Muscle layer of duodenum (tissue), 2 donors: Measurements from ENCODE around the gene MINPP1.
"Not testable (repeated sequence)": the region's sequence is repeated elsewhere in the genome, so short reads cannot be mapped to it uniquely, and the experiment has no call there.

ENCODE experiments used
- H3K27ac ChIP-seq: one replicate; pipeline ENCODE4 v1.7.0; 2013; ENCODE audit warnings: mild to moderate bottlenecking, low read length
- H3K27me3 ChIP-seq: one replicate; pipeline ENCODE4 v1.7.0; 2013; ENCODE audit warnings: low read depth, mild to moderate bottlenecking, control low read depth, low read length
- H3K36me3 ChIP-seq, 2 donors: one replicate each; pipeline ENCODE4 v1.7.0; 2013; ENCODE audit warnings: low read length in 2 of 2, control low read depth in 1 of 2, mild to moderate bottlenecking in 1 of 2; ENCODE audit not compliant: insufficient read depth in 2 of 2, control insufficient read depth in 1 of 2
- H3K4me1 ChIP-seq, 2 donors: one replicate each; pipeline ENCODE4 v1.7.0; 2013; ENCODE audit warnings: low read length in 2 of 2, mild to moderate bottlenecking in 2 of 2, control low read depth in 1 of 2, moderate library complexity in 1 of 2; ENCODE audit not compliant: insufficient read depth in 2 of 2, control insufficient read depth in 1 of 2
- H3K4me3 ChIP-seq, 2 donors: one replicate each; pipeline ENCODE4 v1.7.0; 2013; ENCODE audit warnings: low read length in 2 of 2, low read depth in 1 of 2, mild to moderate bottlenecking in 1 of 2
- H3K9me3 ChIP-seq, 2 donors: one replicate each; pipeline ENCODE4 v1.7.0; 2013; ENCODE audit warnings: low read length in 2 of 2, control low read depth in 1 of 2, mild to moderate bottlenecking in 1 of 2; ENCODE audit not compliant: control insufficient read depth in 1 of 2
- donor health status: healthy.

MINPP1 gene

DNA sequence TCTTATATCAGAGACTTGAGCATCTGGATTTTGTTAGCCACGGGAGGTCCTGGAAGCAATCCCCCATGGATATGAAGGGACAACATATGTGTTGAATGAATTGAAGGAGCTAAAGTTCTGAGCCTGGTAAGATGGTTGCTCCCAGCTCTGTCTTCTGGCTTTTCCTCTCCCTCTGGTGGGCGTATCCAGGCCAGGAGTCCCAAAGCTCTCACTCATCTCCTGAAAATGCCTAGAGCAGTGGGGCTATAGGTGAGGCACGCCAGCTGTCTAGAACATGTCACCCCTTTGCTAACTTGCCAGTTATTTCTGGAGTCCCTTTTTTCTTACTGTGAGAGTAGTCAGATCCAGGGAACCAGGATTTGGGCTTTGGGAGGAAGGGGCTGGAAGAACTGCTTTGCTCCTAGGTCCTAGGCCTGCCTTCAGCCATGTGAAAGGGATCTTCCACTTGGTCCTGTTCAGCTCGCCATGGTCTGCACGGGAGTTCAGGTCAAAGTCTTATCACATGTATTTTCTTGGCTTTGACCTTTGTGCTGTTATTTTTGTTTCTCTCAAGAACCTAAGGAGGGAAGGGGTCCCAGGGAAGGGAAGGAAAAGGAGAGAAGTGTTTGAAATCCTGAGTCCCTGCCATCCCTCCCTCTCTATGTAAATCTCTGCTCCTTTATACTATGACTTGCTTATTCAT lies 73.6 kb downstream of the MINPP1 start:
- H3K27me3 ChIP-seq, result no peaks in the 10 kb centered on the region
- peaks cover 6 to 11% of the 10 kb centered on the region in 2 donors for H3K4me1 ChIP-seq
- no peaks in the 10 kb centered on the region for H3K36me3 ChIP-seq
- no peak overlapping the region for H3K27ac ChIP-seq
- H3K9me3 ChIP-seq, result no peaks in the 10 kb centered on the region
- no peak overlapping the region for H3K4me3 ChIP-seq

DNA sequence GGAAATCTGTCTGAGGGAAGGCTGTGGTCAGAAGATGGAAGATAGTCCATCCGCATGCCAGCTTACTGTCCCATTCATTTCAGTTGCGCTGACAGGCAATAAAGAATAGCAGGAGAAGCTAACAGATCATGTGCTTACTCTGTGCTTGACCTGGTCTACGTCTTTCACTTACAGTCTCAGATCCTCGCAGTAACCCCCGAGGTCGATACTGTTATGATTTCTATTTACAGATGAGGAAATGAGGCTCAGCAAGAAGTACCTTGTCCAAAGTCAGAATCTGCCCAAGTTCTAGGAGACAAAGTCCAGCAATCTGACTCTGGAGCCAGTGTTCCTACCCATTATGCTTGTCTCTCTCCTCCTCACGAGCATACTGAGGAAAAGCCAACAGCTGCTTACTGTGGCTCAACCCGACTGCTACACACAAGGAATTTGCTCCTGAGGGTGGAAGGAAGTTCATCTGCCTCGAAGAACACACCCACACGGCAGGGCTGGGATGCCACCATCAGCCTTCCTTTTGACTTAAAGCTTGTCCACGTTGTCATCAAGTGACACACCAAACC lies 74.2 kb downstream of the MINPP1 start:
- peak overlapping the region in 1 of 2 donors; percentile 38 for H3K4me3 ChIP-seq
- peaks cover 6 to 11% of the 10 kb centered on the region in 2 donors for H3K4me1 ChIP-seq
- no peaks in the 10 kb centered on the region for H3K36me3 ChIP-seq
- no peak overlapping the region for H3K27ac ChIP-seq
- no peaks in the 10 kb centered on the region for H3K27me3 ChIP-seq
- H3K9me3 ChIP-seq, result no peaks in the 10 kb centered on the region

DNA sequence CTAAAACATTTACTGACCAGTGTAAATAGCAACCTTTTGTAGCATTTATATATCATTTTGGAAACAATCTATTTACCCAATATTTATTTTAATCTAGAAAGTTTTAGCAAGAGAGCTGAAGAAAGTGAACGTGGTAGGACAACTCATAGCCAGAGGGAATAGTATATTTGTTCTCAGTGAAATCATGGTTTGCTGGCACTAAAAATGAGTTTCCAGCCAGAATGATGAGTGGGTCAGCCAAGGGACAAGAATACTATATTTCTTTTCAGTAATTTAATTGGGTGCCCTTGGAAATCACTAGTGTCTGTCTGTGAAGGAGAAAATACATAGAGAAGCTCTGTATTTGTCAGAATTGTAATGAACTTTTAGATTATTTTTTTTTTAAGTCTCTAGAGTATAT lies 74.9 kb downstream of the MINPP1 start:
- Histone ChIP-seq H3K27me3 (no peaks in the 10 kb centered on the region), H3K4me1 (peaks cover 6 to 11% of the 10 kb centered on the region in 2 donors), H3K9me3 (no peaks in the 10 kb centered on the region), H3K36me3 (no peaks in the 10 kb centered on the region), H3K4me3 (no peak overlapping the region), H3K27ac (no peak overlapping the region)

DNA sequence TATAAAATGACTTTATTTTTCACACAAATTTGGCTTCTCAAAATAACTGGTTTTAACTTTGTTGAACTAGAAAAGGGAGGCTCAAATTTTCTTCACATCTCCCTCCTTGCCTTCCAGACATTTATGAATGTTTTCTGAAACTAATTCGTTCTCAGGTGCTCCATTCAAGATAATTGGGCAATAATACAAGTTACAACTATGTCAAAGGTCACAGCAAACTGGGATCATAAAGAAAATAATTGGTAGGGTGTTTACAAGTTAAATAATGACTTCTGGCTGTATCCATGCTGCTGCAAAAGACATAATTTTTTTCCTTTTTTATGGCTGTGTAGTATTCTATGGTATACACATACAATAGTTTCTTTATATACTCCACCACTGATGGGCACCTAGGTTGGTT lies 75.3 kb downstream of the MINPP1 start:
- H3K27ac ChIP-seq, result no peak overlapping the region
- peaks cover 6 to 11% of the 10 kb centered on the region in 2 donors for H3K4me1 ChIP-seq
- H3K9me3 ChIP-seq, result no peaks in the 10 kb centered on the region
- H3K4me3 ChIP-seq, result no peak overlapping the region
- H3K36me3 ChIP-seq, result no peaks in the 10 kb centered on the region
- H3K27me3 ChIP-seq, result no peaks in the 10 kb centered on the region

DNA sequence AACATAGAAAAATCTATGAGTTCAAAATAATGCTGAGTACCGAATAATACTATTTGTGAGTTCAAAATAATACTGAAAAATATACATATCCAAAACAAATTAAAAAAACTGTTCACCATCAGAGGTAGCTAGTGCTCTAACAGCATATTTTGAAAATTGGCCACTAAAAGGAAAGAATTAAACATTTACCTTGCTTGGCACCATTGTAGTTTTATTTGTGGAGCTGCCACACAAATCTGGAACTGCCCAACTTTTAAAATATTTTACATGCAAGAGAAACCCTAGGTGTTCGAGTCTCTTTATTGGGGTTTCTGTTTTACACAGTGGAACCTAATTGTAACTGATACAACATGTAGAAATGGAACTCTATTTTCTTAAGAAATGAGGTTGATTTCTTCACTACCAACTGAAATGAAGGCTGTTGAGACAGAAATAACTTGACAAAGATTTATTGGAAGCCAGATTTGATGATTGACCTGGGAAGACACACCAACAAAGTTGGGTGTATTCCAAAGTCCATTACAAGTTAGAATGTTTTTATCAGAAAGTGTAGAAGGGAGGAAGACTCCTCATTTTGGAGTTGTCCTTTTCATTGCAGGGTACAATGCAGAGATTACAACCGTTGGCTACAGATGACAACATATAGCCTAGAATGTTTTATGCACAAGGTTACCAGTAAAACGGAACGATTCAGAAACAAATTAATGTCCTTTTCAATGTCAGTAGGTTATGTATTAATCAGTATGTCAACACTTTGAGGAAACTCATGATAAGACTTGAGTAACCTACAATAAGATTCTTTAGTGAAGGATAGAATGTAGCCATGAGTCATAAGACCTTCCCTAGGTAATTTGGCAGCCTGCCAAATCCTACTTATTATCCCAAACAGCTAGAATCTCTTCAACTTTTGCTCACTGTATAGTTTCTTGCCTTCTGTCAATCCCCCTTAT lies 81.1 kb downstream of the MINPP1 start:
- Histone ChIP-seq H3K4me1 (no peaks in the 10 kb centered on the region), H3K4me3 (no peak overlapping the region), H3K9me3 (no peaks in the 10 kb centered on the region), H3K27me3 (no peaks in the 10 kb centered on the region), H3K36me3 (no peaks in the 10 kb centered on the region), H3K27ac (no peak overlapping the region)

DNA sequence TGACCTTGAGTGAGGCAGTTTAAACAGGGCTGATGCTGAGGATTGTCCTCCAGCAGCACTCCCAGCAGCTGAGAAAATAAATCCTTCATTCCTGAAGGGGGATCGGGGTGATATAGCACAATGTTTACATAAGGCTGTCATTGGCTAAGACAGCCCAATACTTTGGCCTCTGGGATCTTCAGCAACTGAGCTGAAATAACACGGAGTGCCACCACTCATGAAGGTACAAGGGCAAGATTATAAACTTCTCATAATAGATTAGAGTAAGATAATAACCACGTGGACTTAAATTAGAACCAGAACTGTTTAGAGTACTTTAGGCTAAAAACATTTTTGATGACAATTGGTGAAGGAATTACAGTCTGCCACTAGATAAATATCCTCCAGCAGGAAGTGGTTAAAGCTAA lies 85.0 kb downstream of the MINPP1 start:
- Histone ChIP-seq H3K4me3 (no peak overlapping the region), H3K4me1 (no peaks in the 10 kb centered on the region), H3K9me3 (no peaks in the 10 kb centered on the region), H3K27ac (no peak overlapping the region), H3K27me3 (no peaks in the 10 kb centered on the region), H3K36me3 (no peaks in the 10 kb centered on the region)

DNA sequence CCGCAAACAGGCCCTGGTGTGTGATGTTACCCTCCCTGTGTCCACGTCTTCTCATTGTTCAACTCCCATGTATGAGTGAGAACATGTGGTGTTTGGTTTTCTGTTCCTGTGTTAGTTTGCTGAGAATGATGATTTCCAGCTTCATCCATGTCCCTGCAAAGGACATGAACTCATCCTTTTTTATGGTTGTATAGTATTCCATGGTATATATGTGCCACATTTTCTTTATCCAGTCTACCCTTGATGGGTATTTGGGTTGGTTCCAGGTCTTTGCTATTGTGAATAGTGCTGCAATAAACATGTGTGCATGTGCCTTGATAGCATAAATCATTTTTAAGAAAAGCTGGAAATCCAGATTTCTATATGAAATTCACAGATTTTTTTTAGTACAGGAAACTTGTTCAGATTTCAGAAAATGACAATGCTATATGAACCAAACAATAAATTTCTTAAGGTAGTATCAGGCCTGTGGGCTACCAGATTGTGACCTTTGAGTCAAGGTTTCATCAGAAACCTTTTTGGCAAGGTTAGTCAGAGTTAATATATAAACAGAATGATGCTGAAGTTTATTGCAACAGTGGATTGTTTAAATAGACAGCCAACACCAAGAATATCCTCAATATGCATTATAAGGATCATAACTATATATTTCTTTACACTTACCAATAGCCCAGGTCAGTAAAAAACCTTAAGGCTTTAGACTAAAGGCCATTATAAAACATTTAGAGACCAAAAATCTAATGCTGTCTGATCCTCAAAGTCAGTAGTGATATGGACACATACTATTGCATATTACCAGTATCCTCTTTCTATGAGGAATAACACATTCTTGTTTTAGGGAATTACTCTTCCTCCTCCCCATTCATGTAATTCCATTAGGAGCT lies 86.3 kb downstream of the MINPP1 start:
- Histone ChIP-seq H3K27me3 (no peaks in the 10 kb centered on the region), H3K4me1 (peaks cover 0 to 2% of the 10 kb centered on the region in 2 donors), H3K4me3 (no peak overlapping the region), H3K27ac (no peak overlapping the region), H3K36me3 (no peaks in the 10 kb centered on the region), H3K9me3 (no peaks in the 10 kb centered on the region)

DNA sequence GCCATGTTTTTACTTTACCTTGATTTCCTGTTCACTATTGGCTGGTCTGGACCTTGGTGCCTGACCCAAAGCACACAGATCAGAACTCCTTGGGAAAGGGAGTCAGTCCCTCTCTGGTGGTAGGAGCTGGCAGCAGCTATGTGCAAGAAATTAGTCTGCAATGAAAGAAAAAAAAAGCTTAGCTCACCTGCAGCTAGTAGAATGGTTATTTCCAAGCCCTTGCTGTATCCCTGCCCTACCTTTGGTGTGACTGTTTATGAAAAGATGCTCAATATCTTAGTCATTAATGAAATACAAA lies 86.8 kb downstream of the MINPP1 start:
- Histone ChIP-seq H3K9me3 (no peaks in the 10 kb centered on the region), H3K4me3 (no peak overlapping the region), H3K27me3 (no peaks in the 10 kb centered on the region), H3K36me3 (no peaks in the 10 kb centered on the region), H3K4me1 (peaks cover 0 to 2% of the 10 kb centered on the region in 2 donors), H3K27ac (no peak overlapping the region)

DNA sequence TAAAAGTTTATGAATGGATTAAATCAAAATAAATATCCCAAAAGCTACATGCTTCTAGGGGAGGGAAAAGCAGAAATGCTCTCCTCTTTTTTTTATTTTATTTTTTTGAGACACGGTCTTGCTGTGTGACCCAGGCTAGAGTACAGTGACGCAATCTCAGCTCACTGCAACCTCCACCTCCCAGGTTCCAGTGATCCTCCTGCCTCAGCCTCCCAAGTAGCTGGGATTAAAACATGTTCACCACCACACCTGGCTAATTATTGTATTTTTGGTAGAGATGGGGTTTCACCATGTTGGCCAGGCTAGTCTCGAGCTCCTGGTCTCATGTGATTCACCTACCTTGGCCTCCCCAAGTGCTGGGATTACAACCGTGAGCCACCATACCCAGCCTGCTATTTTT lies 88.2 kb downstream of the MINPP1 start:
- H3K4me1 ChIP-seq, H3K27me3 ChIP-seq, H3K9me3 ChIP-seq, H3K27ac ChIP-seq, H3K36me3 ChIP-seq, H3K4me3 ChIP-seq: not testable (repeated sequence)

DNA sequence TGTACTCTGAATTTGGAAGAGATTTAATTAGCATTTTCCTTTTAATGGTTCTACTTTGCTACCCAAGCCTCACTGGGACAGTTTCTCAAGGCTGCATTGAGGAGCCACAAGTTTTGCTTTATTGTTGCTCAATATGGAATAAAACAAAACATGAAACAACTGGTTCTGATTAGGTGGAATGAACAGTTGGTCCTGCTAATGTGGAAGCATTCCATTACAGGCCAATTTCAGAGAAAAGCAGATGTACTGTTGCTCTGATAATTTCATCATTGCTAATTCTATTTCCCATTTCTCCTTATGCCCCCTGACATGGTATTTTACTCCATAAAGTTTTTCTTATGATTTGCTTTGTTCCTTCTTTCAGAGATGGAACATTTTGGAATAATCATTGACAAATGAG lies 89.0 kb downstream of the MINPP1 start:
- Histone ChIP-seq H3K27me3 (no peaks in the 10 kb centered on the region), H3K27ac (no peak overlapping the region), H3K9me3 (no peaks in the 10 kb centered on the region)

DNA sequence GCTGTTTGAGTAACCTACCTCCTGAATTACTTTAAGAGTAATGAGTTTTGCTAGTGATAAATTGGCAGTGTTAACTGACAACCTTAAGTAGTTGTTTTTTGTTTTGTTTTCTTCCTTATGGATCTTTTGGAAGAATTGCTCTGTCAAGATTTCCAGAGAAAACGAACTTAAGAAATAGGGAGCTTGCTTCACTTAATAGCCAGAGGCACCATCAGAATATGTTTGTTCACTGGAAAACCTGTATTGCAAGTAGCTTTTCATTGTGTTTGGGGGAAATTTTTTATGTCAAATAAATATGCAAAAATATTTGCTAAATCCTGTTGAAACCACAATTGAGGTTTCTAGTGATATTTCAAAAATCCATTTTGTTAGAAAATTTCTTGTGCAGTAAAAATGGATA lies 89.5 kb downstream of the MINPP1 start:
- H3K4me1 ChIP-seq, result peaks cover 0 to 2% of the 10 kb centered on the region in 2 donors
- no peaks in the 10 kb centered on the region for H3K27me3 ChIP-seq
- no peaks in the 10 kb centered on the region for H3K36me3 ChIP-seq
- no peak overlapping the region for H3K4me3 ChIP-seq
- no peak overlapping the region for H3K27ac ChIP-seq
- no peaks in the 10 kb centered on the region for H3K9me3 ChIP-seq

More for the DNA sequence above, 89.0 kb downstream of the MINPP1 start:
- no peaks in the 10 kb centered on the region for H3K36me3 ChIP-seq
- peaks cover 0 to 2% of the 10 kb centered on the region in 2 donors for H3K4me1 ChIP-seq
- H3K4me3 ChIP-seq, result no peak overlapping the region
